Right ventricle myocardium superior (tissue), 1 donor: ENCODE measurements around the gene TTC28. TPM values are rescaled to one million over a fixed set of nuclear protein-coding genes. Genes with fewer than 3 reads are reported as not detected.
"Not testable (repeated sequence)": the region's sequence is repeated elsewhere in the genome, so short reads cannot be mapped to it uniquely, and the experiment has no call there.

Experiments used
- ATAC-seq: fragments of 200-7000 bp; cut with Tn5 transposase; one replicate; pipeline ENCODE4 v1.9.1; 2020; ENCODE audit warnings: mild to moderate bottlenecking; ENCODE audit not compliant: poor library complexity
- DNase-seq: peaks from one replicate; pipeline ENCODE4 v3.0.0-alpha.2; 2020
- intact Hi-C: fragments of 100-400 bp; cut with DNase I; formaldehyde crosslinking; loops from one replicate; pipeline ENCODE4 v1.11.2; 2022
- total RNA-seq: library from RNA; stranded (reverse); fragmentation: NEBNext Ultra II Directional; extraction: Animal tissue kit (Norgen Biotek cat#: 25700); gene quantifications from one replicate; pipeline ENCODE4 v1.2.1, GENCODE V29; 2021
- donor health status: DM: no; HTN: yes; CAD: no; lungs with severe emphysema.

TTC28 gene
- total RNA-seq, 1 donor from 2014 or later = 12.2 TPM

DNA sequence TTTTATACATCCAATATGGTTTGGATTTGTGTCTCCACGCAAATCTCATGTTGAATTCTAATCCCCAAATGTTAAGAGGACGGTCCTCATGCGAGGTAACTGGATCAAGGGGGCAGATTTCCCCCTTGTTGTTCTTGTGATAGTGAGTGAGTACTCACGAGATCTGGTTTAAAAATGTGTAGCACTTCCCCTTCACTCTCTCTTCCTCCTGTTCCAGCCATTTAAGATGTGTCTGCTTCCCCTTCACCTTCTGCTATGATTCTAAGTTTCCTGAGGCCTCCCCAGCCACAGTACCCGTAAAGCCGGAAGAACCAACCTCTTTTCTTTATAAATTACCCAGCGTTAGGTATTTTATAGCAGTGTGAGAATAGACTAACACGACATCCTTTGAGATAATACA is 98.6 kb downstream of the TTC28 start:
- DNase-seq (no peak), ATAC-seq (no peak)
- intact Hi-C loops = no loop called here

DNA sequence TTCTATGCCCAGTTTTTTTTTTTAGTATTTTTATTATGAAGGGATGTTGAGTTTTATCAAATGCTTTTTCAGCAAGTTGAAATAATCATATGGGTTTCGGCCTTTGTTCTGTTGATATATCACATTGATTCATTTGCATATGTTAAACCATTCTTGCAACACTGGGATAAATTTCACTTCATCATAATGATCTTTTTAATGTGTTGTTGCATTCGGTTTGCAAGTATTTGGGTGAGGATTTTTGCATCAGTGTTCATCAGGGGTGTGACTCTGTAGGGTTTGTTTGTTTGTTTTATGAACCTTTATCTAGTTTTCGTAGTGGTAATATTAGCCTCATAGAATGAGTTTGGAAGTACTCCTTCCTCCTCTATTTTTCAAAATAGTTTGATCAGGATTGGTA is 103.5 kb downstream of the TTC28 start:
- ATAC-seq (no peak), DNase-seq (no peak)
- intact Hi-C loops = no loop called here

DNA sequence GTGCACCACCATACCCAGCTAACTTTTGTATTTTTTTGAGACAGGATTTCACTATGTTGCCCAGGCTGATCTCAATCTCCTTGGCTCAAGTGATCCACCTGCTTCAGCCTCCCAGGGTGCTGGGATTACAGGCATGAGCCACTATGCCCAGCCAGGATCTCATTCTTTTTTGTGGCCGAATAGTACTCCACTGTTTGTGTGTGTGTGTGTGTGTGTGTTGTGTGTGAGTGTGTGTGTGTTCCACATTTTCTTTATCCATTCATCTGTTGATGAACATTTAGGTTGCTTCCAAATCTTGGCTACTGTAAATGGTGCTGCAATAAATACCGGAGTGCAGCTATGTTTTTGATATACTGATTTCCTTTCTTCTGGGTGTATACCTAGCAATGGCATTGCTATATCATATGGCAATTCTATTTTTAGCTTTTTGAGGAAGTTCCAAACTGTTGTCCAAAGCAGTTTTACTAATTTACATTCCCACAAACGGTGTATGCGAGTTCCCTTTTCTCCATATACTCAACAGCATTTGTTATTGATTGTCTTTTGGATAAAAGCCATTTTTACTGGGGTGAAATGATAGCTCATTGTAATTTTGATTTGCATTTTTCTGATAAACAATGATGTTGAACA is 105.4 kb downstream of the TTC28 start:
- intact Hi-C loops = no loop called here
- DNase-seq = no peak
- no peak for ATAC-seq

DNA sequence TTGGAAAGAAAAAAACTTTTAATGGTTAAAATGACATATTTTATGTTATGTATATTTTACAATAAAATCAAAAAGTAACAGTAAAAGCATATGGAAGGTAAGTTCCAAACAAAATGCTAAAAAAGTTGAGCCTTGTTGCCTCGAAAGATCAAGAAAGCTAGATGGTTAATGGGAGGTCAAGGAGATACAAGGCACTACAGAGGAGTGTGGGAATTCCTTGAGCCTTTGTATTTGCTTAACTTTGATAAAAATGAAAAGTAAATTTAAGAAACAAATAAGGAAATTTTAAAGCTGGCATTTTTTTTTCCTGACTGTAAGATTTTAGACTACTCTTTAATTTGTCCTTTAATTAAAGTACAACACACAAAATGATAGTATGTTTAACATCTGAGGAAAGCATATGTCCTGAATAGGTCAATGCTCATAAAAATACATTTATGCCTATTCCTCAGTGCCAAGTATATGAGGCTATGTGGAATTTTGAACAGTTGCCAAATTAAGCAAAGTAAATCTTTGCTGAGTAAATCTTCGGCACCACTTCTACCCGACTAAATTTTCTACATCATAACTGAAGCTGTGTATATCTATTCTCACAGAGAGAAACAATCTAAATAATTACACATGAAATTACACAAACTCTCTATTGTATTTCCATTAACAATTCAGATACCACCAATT is 108.8 kb downstream of the TTC28 start:
- intact Hi-C loops = no loop called here
- ATAC-seq = no peak
- no peak for DNase-seq

DNA sequence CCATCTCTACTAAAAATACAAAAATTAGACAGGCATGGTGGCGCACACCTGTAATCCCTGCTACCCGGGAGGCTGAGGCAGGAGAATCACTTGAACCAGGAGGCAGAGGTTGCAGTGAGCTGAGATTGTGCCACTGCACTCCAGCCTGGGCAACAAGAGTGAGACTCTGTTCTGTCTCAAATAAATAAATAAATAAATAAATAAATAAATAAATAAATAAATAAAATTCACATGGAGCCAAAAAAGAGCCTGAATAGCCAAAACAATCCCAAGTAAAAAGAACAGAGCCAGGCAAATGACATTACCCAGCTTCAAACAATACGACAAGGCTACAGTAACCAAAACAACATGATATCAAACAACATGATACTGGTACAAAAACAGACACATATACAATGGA is 110.7 kb downstream of the TTC28 start:
- DNase-seq, intact Hi-C loops, ATAC-seq: not testable (repeated sequence)

DNA sequence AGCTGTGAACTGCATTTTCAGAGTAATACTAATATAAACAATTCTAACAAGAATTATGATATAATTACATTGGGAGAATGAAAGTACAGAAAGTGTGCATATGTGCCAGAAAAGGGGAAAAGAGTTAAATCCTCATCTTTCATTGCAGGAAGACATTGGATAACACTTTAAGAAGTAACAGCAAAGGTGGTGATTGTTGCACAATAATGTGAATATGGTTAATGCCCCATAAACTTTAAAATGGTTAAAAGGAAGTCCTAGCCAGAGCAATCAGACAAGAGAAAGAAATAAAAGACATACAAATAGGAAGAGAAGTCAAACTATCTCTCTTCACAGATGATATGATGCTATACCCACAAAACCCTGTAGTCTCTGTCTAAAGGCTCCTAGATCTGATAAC is 111.5 kb downstream of the TTC28 start:
- no peak for DNase-seq
- intact Hi-C loops = no loop called here
- no peak for ATAC-seq

DNA sequence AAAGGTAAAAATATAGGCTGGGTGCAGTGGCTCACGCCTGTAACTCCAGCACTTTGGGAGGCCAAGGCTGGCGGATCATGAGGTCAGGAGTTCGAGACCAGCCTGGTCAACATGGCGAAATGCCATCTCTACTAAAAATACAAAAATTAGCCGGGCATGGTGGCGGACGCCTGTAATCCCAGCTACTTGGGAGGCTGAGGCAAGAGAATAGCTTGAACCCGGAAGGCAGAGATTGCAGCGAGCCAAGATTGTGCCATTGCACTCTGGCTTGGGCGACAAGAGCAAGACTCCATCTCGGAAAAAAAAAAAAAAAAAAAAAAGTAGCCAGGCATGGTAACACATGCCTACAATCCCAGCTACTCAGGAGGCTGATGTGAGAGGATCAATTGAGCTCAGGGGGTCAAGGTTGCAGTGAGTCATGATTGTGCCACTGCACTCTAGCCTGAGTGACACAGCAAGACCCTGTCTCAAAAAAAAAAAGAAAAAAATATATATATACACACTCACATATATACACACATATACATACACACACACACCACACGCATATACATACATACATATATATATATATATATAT is 112.6 kb downstream of the TTC28 start:
- ATAC-seq, intact Hi-C loops, DNase-seq: not testable (repeated sequence)

DNA sequence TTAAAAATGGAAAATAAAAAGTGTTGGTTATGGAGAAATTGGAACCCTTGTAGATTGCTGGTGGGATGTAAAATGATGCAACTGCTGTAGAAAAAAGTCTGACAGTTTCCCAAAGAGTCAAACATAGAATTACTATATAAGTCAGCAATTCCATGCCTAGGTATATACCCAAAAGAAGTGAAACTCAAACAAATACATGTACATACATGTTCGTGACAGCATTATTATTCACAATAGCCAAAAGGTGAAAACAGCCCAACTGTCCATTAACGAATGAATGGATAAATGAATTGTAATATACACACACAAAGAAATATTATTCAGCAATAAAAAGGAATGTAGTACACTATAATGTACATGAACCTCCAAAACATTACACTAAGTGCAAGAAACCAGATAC is 116.0 kb downstream of the TTC28 start:
- intact Hi-C loops = no loop called here
- no peak for DNase-seq
- no peak for ATAC-seq

DNA sequence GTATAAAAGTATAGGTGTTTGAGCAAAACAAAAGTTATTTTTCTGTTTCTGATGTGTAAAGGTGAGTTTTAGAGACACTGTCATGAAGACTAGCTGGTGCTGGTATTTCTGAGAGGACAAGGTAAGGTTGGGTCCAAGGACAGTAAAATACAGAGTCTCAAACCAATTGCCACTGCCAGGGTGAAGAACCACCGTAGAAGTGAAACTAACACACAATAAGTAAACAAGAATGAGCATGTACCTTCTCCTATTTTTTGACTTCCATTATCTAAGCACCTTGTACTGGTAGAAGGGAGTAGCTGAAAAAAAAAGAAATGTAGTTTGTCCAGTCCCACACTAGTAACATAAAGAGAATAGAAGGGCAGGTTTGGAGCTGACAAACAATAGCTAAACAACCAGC is 117.3 kb downstream of the TTC28 start:
- ATAC-seq (no peak), DNase-seq (no peak)
- intact Hi-C loops = no loop called here

DNA sequence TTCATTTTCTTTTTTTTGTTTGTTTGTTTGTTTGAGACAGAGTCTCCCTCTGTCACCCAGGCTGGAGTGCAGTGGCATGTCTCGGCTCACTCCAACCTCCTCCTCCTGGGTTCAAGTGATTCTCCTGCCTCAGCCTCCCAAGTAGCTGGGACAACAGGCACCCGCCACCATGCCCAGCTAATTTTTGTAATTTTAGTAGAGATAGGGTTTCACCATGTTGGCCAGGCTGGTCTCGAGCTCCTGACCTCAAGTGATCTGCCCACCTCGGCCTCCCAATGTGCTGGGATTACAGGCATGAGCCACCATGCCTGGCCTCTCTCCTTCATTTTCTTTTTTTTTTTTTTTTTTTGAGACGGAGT is 118.9 kb downstream of the TTC28 start:
- intact Hi-C loops, ATAC-seq, DNase-seq: not testable (repeated sequence)

DNA sequence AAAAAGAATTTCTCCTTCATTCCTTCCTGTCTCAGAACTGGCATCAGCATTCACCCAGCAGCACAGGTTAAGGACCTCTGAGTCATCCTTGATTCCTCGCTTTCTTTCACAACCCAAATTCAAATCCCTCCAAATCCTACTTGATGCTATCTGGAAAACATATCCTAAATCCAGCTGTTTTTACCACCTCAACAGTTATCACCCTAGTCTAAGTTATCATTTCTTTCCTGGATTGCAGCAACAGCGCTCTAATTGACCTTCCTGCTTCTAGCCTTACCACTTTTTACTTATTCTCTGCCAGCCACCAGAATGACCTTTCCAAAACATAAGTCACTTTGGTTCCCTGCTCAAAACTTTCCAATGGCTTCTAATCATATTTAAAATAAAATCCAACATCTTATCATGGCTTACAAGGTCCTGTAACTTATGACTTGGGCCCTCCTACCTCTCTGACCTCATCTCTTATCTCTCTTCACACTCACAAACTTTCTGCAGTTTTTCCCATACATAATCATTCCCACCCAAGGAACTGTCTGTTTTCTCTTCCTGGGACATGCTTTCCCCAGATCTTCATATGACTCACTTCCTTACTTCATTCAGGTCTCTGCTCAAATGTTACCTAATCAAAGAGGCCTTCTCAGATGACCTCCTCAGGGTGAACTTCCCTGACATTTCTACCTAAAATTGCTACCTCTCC is 119.4 kb downstream of the TTC28 start:
- DNase-seq = no peak
- intact Hi-C loops = no loop called here
- no peak for ATAC-seq

DNA sequence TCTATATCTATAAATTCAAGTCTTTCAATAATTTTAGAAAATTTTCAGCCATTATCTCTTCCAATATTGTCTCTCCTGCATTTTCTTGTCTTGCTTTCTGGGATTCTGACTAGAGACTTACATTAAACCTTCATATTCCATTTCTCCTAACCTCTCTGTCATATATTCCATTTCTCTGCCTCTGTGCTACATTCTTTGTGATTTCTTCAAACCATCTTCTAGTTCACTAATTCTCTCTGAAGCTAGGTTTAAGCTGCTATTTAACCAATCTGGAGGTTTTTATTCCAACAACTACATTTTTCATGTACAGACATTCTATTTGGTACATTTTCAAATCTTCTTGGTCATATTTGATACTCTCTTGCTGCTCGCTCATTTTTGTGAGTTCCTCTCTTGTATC is 122.5 kb downstream of the TTC28 start:
- ATAC-seq = no peak
- intact Hi-C loops = no loop called here
- no peak for DNase-seq

DNA sequence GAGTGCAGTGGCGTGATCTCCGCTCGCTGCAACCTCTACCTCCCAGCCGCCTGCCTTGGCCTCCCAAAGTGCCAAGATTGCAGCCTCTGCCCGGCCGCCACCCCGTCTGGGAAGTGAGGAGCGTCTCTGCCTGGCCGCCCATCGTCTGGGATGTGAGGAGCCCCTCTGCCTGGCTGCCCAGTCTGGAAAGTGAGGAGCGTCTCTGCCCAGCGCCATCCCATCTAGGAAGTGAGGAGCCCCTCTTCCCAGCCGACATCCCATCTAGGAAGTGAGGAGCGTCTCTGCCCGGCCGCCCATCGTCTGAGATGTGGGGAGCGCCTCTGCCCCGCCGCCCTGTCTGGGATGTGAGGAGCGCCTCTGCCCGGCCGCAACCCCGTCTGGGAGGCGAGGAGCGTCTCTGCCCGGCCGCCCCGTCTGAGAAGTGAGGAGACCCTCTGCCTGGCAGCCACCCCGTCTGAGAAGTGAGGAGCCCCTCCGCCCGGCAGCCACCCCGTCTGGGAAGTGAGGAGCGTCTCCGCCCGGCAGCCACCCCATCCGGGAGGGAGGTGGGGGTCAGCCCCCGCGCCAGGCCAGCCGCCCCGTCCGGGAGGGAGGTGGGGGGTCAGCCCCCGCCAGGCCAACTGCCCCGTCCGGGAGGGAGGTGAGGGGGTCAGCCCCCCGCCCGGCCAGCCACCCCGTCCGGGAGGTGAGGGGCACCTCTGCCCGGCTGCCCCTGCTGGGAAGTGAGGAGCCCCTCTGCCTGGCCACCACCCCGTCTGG is 126.4 kb downstream of the TTC28 start:
- intact Hi-C loops, ATAC-seq, DNase-seq: not testable (repeated sequence)

DNA sequence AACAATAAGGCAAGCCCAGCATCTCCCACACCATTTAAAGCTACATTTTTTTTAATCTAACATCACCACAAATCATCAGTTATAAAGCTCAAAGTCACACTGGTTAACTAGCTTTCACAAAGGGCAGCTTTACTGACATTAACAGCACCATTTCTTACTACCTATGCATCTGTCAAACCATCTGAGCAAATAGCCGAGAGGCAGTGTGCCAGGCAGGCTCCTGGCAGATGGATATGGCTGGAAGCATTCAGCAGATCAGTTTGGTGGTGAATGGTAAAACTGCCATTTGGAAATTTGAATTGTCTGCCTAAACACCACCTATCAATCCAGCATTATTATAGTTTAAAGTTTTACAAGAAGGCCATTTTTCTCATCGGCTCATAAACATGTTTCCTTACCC is 131.2 kb downstream of the TTC28 start:
- intact Hi-C loops = no loop called here
- ATAC-seq = no peak
- DNase-seq = no peak

DNA sequence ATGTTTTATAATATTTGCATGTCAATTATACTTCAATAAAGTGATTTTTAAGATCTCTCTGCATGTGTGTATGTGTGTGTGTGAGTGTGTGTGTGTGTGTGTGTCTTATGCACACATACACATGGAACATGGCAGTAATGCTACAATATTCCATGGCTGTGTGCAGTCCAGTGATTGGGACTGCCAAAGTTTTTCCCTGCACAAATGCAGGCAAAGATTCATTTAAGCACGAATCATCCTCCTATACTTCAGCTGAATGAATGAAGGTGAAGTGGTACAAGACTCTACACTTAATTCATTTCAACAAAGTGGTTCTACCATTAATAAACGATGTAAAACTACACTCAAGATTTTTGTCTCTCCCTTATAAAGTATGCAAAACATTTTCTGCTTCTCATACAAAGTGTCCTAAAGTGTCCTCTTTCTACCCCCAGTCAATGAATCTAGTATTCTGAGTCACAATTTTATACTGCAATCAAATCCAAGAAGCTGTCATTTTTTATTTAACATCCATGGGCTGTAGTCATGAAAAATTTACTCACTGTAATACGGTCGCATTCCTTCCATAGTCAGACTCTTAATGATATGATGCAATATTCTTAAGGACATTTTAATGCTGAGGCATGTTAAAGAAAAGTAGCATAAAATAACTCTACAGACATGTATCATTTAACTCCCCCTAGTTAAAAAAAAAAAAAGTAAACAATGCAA is 132.4 kb downstream of the TTC28 start:
- intact Hi-C loops = no loop called here
- no peak for ATAC-seq
- DNase-seq = no peak

DNA sequence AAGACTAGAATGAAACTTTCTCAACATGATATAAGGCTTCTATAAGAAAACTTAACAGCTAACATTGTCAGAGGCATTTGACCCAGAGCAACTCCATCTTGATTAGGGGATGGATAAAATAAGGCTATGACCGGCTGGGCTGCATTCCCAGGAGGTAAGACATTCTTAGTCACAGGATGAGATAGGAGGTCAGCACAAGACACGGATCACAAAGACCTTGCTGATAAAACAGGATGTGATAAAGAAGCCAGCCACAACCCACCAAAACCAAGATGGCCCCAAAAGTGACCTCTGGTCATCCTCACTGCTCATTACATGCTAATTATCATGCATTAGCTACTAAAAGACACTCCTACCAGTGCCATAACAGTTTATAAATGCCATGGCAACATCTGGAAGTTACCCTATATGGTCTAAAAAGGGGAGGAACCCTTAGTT is 135.2 kb downstream of the TTC28 start:
- ATAC-seq (no peak), DNase-seq (no peak)
- intact Hi-C loops = no loop called here

DNA sequence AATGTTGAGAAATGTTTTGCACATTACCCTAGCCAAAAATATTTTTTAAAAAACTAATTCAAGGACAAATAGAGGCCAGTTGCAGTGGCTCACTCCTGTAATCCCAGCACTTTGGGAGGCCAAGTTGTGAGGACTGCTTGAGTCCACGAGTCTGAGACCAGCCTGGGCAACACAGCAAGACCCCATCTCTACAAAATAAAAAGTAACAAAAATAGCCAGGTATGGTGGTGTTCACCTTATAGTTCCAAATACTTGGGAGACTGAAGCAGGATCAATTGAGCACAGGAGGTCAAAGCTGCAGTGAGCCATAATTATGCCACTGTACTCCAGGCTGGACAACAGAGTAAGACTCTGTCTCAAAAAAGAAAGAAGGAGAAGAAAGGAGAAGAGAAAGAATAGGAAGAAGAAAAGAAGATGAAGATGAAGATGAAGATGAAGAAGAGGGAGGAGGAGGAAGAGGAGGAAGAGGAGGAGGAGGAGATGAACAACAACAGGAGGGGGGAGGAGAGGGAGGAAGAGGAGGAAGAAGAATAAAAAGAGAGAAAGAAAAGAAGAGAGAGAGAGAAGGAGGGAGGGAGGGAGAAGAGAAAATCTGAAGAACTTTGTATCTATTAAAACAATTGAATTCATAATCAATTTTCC is 136.5 kb downstream of the TTC28 start:
- intact Hi-C loops = no loop called here
- DNase-seq = no peak
- no peak for ATAC-seq

DNA sequence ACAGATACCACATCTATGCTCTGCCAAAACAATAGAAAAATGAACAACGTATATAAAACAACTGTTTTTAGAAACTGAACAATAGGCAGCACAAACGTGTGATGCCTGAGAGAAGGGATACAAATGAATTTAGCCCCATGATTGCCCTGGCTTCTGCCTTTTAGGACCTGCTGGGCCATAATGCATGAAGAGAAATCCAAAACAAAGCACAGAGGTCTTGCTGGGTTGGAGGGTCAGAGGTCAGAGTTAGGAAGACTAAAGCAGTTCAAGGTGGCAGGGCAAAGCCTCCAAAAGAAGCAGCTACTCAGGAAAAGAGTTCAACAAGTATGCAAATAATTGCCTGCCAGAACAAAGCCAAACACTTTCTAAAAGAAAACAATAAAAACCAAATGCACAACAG is 138.5 kb downstream of the TTC28 start:
- DNase-seq = no peak
- intact Hi-C loops = no loop called here
- no peak for ATAC-seq
